DND-41 (cell line): ENCODE measurements around the gene ME3.

Source experiments
- CTCF ChIP-seq: IDR thresholded peaks from 2 replicates; pipeline ENCODE4 v1.5.1; 2012; ENCODE audit warnings: borderline replicate concordance, low read length, moderate library complexity, mild to moderate bottlenecking; ENCODE audit not compliant: poor library complexity, severe bottlenecking; ENCODE audit errors: extremely low read depth
- EZH2 ChIP-seq: IDR thresholded peaks from 3 replicates; pipeline ENCODE4 v1.6.1; 2012; ENCODE audit warnings: borderline replicate concordance, low read depth, mild to moderate bottlenecking, moderate library complexity, low read length, inconsistent platforms; ENCODE audit not compliant: severe bottlenecking

GRCh38 chr11:86692746-86693145 is 20.3 kb upstream of the ME3 start:
- TF ChIP-seq CTCF (no peak), EZH2 (no peak)
